ENCODE results near the gene MAP4K4.

DNA sequence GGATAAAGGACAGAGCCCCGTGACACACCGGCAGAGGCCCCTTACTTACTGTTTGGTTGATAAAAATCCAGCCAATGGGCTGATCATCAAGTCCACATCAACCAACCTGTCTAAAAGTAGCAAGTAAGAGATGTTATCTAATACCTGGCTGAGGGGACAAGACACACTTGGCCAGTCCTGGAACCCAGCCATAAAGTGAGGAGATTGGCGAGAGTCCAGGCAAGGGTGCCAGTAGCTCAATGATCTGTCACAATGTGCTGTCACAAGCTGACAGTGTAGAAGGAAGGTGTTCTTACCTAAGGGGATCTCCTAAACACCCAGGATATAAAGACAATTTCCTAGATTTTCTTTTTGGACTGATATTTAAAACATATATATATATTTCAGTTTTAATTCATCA lies 232.5 kb downstream of the MAP4K4 start:
- TF ChIP-seq, protein P1, sequence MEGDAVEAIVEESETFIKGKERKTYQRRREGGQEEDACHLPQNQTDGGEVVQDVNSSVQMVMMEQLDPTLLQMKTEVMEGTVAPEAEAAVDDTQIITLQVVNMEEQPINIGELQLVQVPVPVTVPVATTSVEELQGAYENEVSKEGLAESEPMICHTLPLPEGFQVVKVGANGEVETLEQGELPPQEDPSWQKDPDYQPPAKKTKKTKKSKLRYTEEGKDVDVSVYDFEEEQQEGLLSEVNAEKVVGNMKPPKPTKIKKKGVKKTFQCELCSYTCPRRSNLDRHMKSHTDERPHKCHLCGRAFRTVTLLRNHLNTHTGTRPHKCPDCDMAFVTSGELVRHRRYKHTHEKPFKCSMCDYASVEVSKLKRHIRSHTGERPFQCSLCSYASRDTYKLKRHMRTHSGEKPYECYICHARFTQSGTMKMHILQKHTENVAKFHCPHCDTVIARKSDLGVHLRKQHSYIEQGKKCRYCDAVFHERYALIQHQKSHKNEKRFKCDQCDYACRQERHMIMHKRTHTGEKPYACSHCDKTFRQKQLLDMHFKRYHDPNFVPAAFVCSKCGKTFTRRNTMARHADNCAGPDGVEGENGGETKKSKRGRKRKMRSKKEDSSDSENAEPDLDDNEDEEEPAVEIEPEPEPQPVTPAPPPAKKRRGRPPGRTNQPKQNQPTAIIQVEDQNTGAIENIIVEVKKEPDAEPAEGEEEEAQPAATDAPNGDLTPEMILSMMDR (conservative IDR thresholded peaks at IDR 0.05; ENCODE audit: low read length), result no peak
- TF ChIP-seq EZH2phosphoT487 (IDR thresholded peaks at IDR 0.05; ENCODE audit: borderline replicate concordance), result no peak
